H1 (cell line): ENCODE results near the gene INHBA. TPM values are rescaled to one million over a fixed set of nuclear protein-coding genes. Genes with fewer than 3 reads are reported as not detected.
A peak's percentile ranks its signal among the peaks of the same experiment; 100 is the strongest.

Experiments used
- CTCF ChIA-PET: fragments of 300-600 bp; sonication (Branson Sonifier 250); formaldehyde crosslinking; loops from one replicate; lab custom pipeline; 2021; ENCODE audit not compliant: partially characterized antibody; lab: Charles Lee
- POLR2A ChIA-PET: fragments of 300-600 bp; sonication (Branson Sonifier 250); formaldehyde crosslinking; loops from one replicate; lab custom pipeline; 2021; ENCODE audit warnings: inconsistent platforms; ENCODE audit not compliant: partially characterized antibody; lab: Charles Lee
- DNase-seq, 2 experiments: peaks; one replicate each; pipeline versions ENCODE4 v3.0.0 to v3.0.0-alpha.2; 2010 to 2022; ENCODE audit warnings: low spot score in 2 of 2, low read depth in 1 of 2, mixed read lengths in 1 of 2
- FAIRE-seq: peaks from 2 replicates; lab custom pipeline; 2011; peaks lifted over from hg19 to GRCh38; lab: Jason Lieb, UNC
- H2AFZ ChIP-seq: 2 replicates; pipeline ENCODE4 v1.8.1; 2012; ENCODE audit warnings: low read length, inconsistent platforms
- H2AK5ac ChIP-seq: 2 replicates; pipeline ENCODE4 v1.6.1; 2013; ENCODE audit warnings: low read depth, low read length
- H2BK120ac ChIP-seq: replicated peaks from 2 replicates; pipeline ENCODE3; 2013; ENCODE audit warnings: low read depth, low read length, inconsistent platforms
- H2BK12ac ChIP-seq: 2 replicates; pipeline ENCODE4 v1.6.1; 2013; ENCODE audit warnings: low read depth, low read length
- H2BK15ac ChIP-seq: 2 replicates; pipeline ENCODE4 v1.6.1; 2013; ENCODE audit warnings: low read length
- H2BK20ac ChIP-seq: 2 replicates; pipeline ENCODE4 v1.6.1; 2013; ENCODE audit warnings: low read length
- H2BK5ac ChIP-seq: 2 replicates; pipeline ENCODE4 v1.6.1; 2013; ENCODE audit warnings: low read depth, low read length
- H3K14ac ChIP-seq: 2 replicates; pipeline ENCODE4 v1.6.1; 2013; ENCODE audit warnings: inconsistent platforms; ENCODE audit not compliant: insufficient read length
- H3K18ac ChIP-seq: 2 replicates; pipeline ENCODE4 v1.6.1; 2013; ENCODE audit warnings: low read length; ENCODE audit errors: extremely low read depth
- H3K23ac ChIP-seq: 2 replicates; pipeline ENCODE4 v1.6.1; 2013; ENCODE audit warnings: inconsistent platforms; ENCODE audit not compliant: insufficient read length
- H3K23me2 ChIP-seq: 2 replicates; pipeline ENCODE4 v1.6.1; 2013; ENCODE audit warnings: low read depth, low read length
- H3K27ac ChIP-seq: 2 replicates; pipeline ENCODE4 v1.6.1; 2011; ENCODE audit warnings: low read depth, low read length, inconsistent platforms
- H3K27me3 ChIP-seq, 4 experiments: replicated peaks in 1 of 4; 1 replicate in 1 of 4; 2 replicates in 3 of 4; pipeline versions ENCODE4 v1.6.1 to v1.8.1; 2011 to 2013; ENCODE audit warnings: low read length in 3 of 4, mild to moderate bottlenecking in 3 of 4, inconsistent platforms in 2 of 4, mixed read lengths in 2 of 4, moderate library complexity in 1 of 4; ENCODE audit not compliant: control insufficient read depth in 3 of 4, insufficient read depth in 3 of 4; ENCODE audit errors: extremely low read depth in 1 of 4
- H3K36me3 ChIP-seq, 4 experiments: 2 replicates each; pipeline versions ENCODE4 v1.6.1 to v1.8.1; 2011 to 2013; ENCODE audit warnings: mild to moderate bottlenecking in 4 of 4, low read length in 3 of 4, moderate library complexity in 2 of 4, control low read depth in 1 of 4, inconsistent platforms in 1 of 4; ENCODE audit not compliant: insufficient read depth in 4 of 4, control insufficient read depth in 2 of 4
- H3K4ac ChIP-seq: replicated peaks from 2 replicates; pipeline ENCODE3; 2013; ENCODE audit warnings: low read length, low read depth, mixed read lengths, inconsistent platforms; ENCODE audit not compliant: insufficient read length
- H3K4me1 ChIP-seq, 4 experiments: replicated peaks in 1 of 4; 1 replicate in 1 of 4; 2 replicates in 3 of 4; pipeline versions ENCODE4 v1.6.1 to v1.8.1; 2011 to 2013; ENCODE audit warnings: low read length in 3 of 4, inconsistent platforms in 2 of 4, mixed read lengths in 1 of 4; ENCODE audit not compliant: insufficient read depth in 4 of 4, control insufficient read depth in 3 of 4
- H3K4me2 ChIP-seq, 2 experiments: 2 replicates each; pipeline versions ENCODE4 v1.6.1 to v1.8.1; 2011 to 2013; ENCODE audit warnings: low read depth in 2 of 2, low read length in 2 of 2, control low read depth in 1 of 2, inconsistent platforms in 1 of 2, mild to moderate bottlenecking in 1 of 2; ENCODE audit not compliant: insufficient read depth in 1 of 2
- H3K4me3 ChIP-seq, 4 experiments: fragments of 200-600, 300-600 bp in 1 of 4; sonication (generic), shearing (Covaris generic), sonication (Bioruptor Twin) in 1 of 4; 2 replicates each; pipeline versions ENCODE4 v1.5.1 to v1.8.1; 2011 to 2016; ENCODE audit warnings: low read length in 4 of 4, low read depth in 3 of 4, control low read depth in 2 of 4, inconsistent platforms in 2 of 4, mild to moderate bottlenecking in 2 of 4, mixed read lengths in 1 of 4, moderate library complexity in 1 of 4; ENCODE audit not compliant: insufficient read depth in 2 of 4; ENCODE audit errors: extremely low read depth in 1 of 4
- H3K56ac ChIP-seq: replicated peaks from 2 replicates; pipeline ENCODE3; 2013; ENCODE audit warnings: low read depth, mild to moderate bottlenecking, mixed read lengths, low read length, inconsistent platforms; ENCODE audit not compliant: insufficient read length
- H3K79me1 ChIP-seq: 2 replicates; pipeline ENCODE4 v1.6.1; 2013; ENCODE audit warnings: low read depth, low read length, control low read depth
- H3K79me2 ChIP-seq, 2 experiments: 2 replicates each; pipeline versions ENCODE4 v1.6.1 to v1.8.1; 2012 to 2013; ENCODE audit warnings: low read length in 2 of 2, mild to moderate bottlenecking in 2 of 2, inconsistent platforms in 1 of 2; ENCODE audit not compliant: insufficient read depth in 2 of 2, control insufficient read depth in 1 of 2
- H3K9ac ChIP-seq, 4 experiments: replicated peaks in 1 of 4; 1 replicate in 1 of 4; 2 replicates in 3 of 4; pipeline versions ENCODE4 v1.6.1 to v1.8.1; 2011 to 2013; ENCODE audit warnings: low read depth in 3 of 4, low read length in 3 of 4, control low read depth in 2 of 4, mild to moderate bottlenecking in 2 of 4, moderate library complexity in 2 of 4, inconsistent platforms in 1 of 4; ENCODE audit errors: extremely low read depth in 1 of 4
- H3K9me3 ChIP-seq, 2 experiments: 2 replicates each; pipeline versions ENCODE4 v1.6.1 to v1.8.1; 2012 to 2013; ENCODE audit warnings: mild to moderate bottlenecking in 2 of 2, moderate library complexity in 2 of 2, control low read depth in 1 of 2, inconsistent platforms in 1 of 2, low read depth in 1 of 2, low read length in 1 of 2, mixed read lengths in 1 of 2; ENCODE audit not compliant: insufficient read depth in 2 of 2
- H4K20me1 ChIP-seq, 2 experiments: replicated peaks in 1 of 2; 2 replicates each; pipeline versions ENCODE3 to v1.8.1; 2011 to 2013; ENCODE audit warnings: inconsistent platforms in 2 of 2, low read length in 2 of 2, mild to moderate bottlenecking in 1 of 2; ENCODE audit not compliant: insufficient read depth in 2 of 2, control insufficient read depth in 1 of 2
- H4K5ac ChIP-seq: 2 replicates; pipeline ENCODE4 v1.6.1; 2013; ENCODE audit warnings: low read length, low read depth, mixed read lengths, inconsistent platforms; ENCODE audit not compliant: insufficient read length
- H4K8ac ChIP-seq: 2 replicates; pipeline ENCODE4 v1.8.0; 2013; ENCODE audit warnings: mild to moderate bottlenecking, moderate library complexity, low read length, inconsistent platforms; ENCODE audit not compliant: insufficient read depth; ENCODE audit errors: extremely low read depth
- H4K91ac ChIP-seq: replicated peaks from 2 replicates; pipeline ENCODE3; 2013; ENCODE audit warnings: low read length, mixed read lengths, inconsistent platforms; ENCODE audit not compliant: insufficient read length
- CREB1 ChIP-seq: IDR thresholded peaks from 2 replicates; pipeline ENCODE4 v1.6.1; 2012; ENCODE audit warnings: inconsistent platforms
- RAD21 ChIP-seq, 2 experiments: IDR thresholded peaks in 1 of 2; conservative IDR thresholded peaks in 1 of 2; 2 replicates each; pipeline ENCODE4 v1.6.1; 2011; ENCODE audit warnings: low read depth in 2 of 2, low read length in 2 of 2, improper control_type of control experiment in 1 of 2, inconsistent platforms in 1 of 2, mild to moderate bottlenecking in 1 of 2, moderate library complexity in 1 of 2
- RNF2 ChIP-seq: fragments of 200-900, 300-1000 bp; sonication (generic); IDR thresholded peaks from 2 replicates; pipeline ENCODE4 v1.7.1; 2016; ENCODE audit warnings: borderline replicate concordance, low read depth, mild to moderate bottlenecking, antibody characterized with exemption, low read length; ENCODE audit not compliant: poor library complexity, severe bottlenecking; ENCODE audit errors: missing control alignments
- SP1 ChIP-seq: IDR thresholded peaks from 2 replicates; pipeline ENCODE4 v1.6.1; 2011; ENCODE audit warnings: low read depth, low read length
- TAF1 ChIP-seq: IDR thresholded peaks from 2 replicates; pipeline ENCODE4 v1.6.1; 2011; ENCODE audit warnings: mild to moderate bottlenecking, low read depth, low read length
- polyA plus RNA-seq, 7 experiments: library from polyadenylated mRNA; depleted of rRNA in 3 of 7; stranded (reverse) in 5 of 7; unstranded in 2 of 7; fragments of >200 nt in 5 of 7; fragments of 200-250 nt in 2 of 7; gene quantifications; 1 replicate in 5 of 7; 2 replicates in 1 of 7; 4 replicates in 1 of 7; pipeline versions ENCODE4 v1.2.1 to v1.2.3, GENCODE V29; 2011 to 2013; ENCODE audit warnings: missing spikeins in 2 of 7, mixed read lengths in 2 of 7
- total RNA-seq: library from RNA; stranded (reverse); fragmentation: NEBNext Ultra II Directional; extraction: Animal tissue kit (Norgen Biotek cat#: 25700); gene quantifications from 2 replicates; pipeline ENCODE4 v1.2.1, GENCODE V29; 2021

INHBA gene
- total and polyA plus RNA-seq, 2 of the 8 experiments (the other 6 are each of a cell fraction or from before 2014, with no cell fraction given), result 1.1 to 2.7 TPM

GRCh38 chr7:41637049-41637448 lies 65.8 kb downstream of the INHBA start:
- H2BK5ac ChIP-seq, result no peak overlapping the region

More at GRCh38 chr7:41637049-41637448, 65.8 kb downstream of the INHBA start:
- no peak overlapping the region for H3K56ac ChIP-seq
- H4K8ac ChIP-seq, result no peak overlapping the region
- POLR2A ChIA-PET, result no interaction called here
- H3K4me3 ChIP-seq, result no peak overlapping the region
- H3K4ac ChIP-seq, result no peak overlapping the region
- no peaks in the 10 kb centered on the region for H3K79me2 ChIP-seq
- no peak overlapping the region for H3K23ac ChIP-seq
- H3K9me3 ChIP-seq, result no peaks in the 10 kb centered on the region
- H2BK12ac ChIP-seq, result no peak overlapping the region
- CTCF ChIA-PET, result interaction anchor here (0.6 to 1.1 kb wide), 2 partner anchors 53 to 182 kb away, joined by 3 to 4 read pairs; no protein-coding TSS in a partner anchor
- peaks cover 0 to 4% (median 0%) of the 10 kb centered on the region in 4 experiments; a peak in 2 of 7 replicates for H3K4me1 ChIP-seq
- no peak overlapping the region for H2AFZ ChIP-seq
- H4K91ac ChIP-seq, result no peak overlapping the region
- no peak overlapping the region for H3K14ac ChIP-seq
- 0 out of 2 replicates have a peak overlapping the region, but pooled peaks have one; percentile 53 for H2BK20ac ChIP-seq
- H3K36me3 ChIP-seq, result no peaks in the 10 kb centered on the region
- FAIRE-seq (no peak), DNase-seq (no peak)
- no peak overlapping the region for H3K27ac ChIP-seq
- no peak overlapping the region for H3K18ac ChIP-seq
- TF ChIP-seq RAD21 (IDR thresholded peaks at IDR 0.05 in 1 of 2, conservative IDR thresholded peaks at IDR 0.05 in 1 of 2; ENCODE audit: low read depth in 2 of 2, low read length in 2 of 2) (no peak), RNF2 (no peak), SP1 (no peak), CREB1 (no peak), TAF1 (no peak)
- no peak overlapping the region for H3K4me2 ChIP-seq
- H3K9ac ChIP-seq, result no peak overlapping the region
- no peak overlapping the region for H4K5ac ChIP-seq
- H2BK120ac ChIP-seq, result no peak overlapping the region
- no peaks in the 10 kb centered on the region for H4K20me1 ChIP-seq
- no peaks in the 10 kb centered on the region for H3K79me1 ChIP-seq
- H2AK5ac ChIP-seq, result no peak overlapping the region
- H3K23me2 ChIP-seq, result no peaks in the 10 kb centered on the region
- no peak overlapping the region for H2BK15ac ChIP-seq
- no peaks in the 10 kb centered on the region for H3K27me3 ChIP-seq
